T-helper 2 cell treated with Interferon-gamma antibody and Interleukin-4, amounts not matched to agents 5 μg/mL and 100 μg/mL, for 36 hours (primary cell): ENCODE results near the gene CD302.
"Not testable (repeated sequence)": the region's sequence is repeated elsewhere in the genome, so short reads cannot be mapped to it uniquely, and the experiment has no call there.

Experiments used
- DNase-seq: peaks from one replicate; pipeline ENCODE4 v3.0.0; 2021; ENCODE audit warnings: low spot score
- H3K27ac Mint-ChIP-seq: one replicate; pipeline ENCODE4 v1.8.0; 2021; ENCODE audit warnings: mild to moderate bottlenecking, mixed read lengths
- H3K27me3 Mint-ChIP-seq: one replicate; pipeline ENCODE4 v1.8.0; 2021; ENCODE audit warnings: low read depth, mixed read lengths
- H3K36me3 Mint-ChIP-seq: one replicate; pipeline ENCODE4 v1.8.0; 2021; ENCODE audit warnings: low read depth, mixed read lengths
- H3K4me1 Mint-ChIP-seq: one replicate; pipeline ENCODE4 v1.8.0; 2021; ENCODE audit warnings: low read depth, mixed read lengths
- H3K4me3 Mint-ChIP-seq: one replicate; pipeline ENCODE4 v1.8.0; 2022; ENCODE audit warnings: mild to moderate bottlenecking, moderate library complexity, mixed read lengths
- H3K9me3 Mint-ChIP-seq: one replicate; pipeline ENCODE4 v1.8.0; 2021; ENCODE audit warnings: mixed read lengths

The CD302 gene

DNA sequence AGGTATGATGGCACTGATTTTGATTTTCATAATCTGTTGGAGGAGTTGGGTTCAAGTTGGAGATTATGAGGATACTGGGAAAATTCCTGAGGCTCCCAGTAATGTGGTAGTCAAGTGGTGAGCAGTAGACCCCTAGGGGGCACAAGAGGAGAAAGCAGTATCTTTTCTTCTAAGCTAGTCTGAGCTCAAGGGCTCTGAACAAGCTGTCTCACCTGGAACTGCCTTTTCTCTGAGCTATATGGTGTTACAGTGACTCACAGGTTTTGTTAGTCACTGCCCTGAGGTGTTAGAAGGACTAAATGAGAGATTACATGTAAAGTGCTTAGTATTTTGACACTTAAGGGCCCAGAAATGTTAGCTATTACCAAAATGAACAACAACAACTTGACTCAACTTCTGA, 42.2 kb downstream of the CD302 start:
- no peak overlapping the region for H3K4me3 Mint-ChIP-seq
- peaks cover 9% of the 10 kb centered on the region for H3K4me1 Mint-ChIP-seq
- no peak for DNase-seq
- no peaks in the 10 kb centered on the region for H3K27me3 Mint-ChIP-seq
- no peaks in the 10 kb centered on the region for H3K9me3 Mint-ChIP-seq
- H3K36me3 Mint-ChIP-seq: peaks cover 41% of the 10 kb centered on the region
- no peak overlapping the region for H3K27ac Mint-ChIP-seq

- H3K27me3 Mint-ChIP-seq: no peaks in the 10 kb centered on the region
- H3K4me1 Mint-ChIP-seq: peaks cover 9% of the 10 kb centered on the region
- no peak for DNase-seq
- no peak overlapping the region for H3K4me3 Mint-ChIP-seq
- H3K27ac Mint-ChIP-seq: no peak overlapping the region
- H3K36me3 Mint-ChIP-seq: peaks cover 35% of the 10 kb centered on the region
- no peaks in the 10 kb centered on the region for H3K9me3 Mint-ChIP-seq
These were observed 43.0 kb downstream of the CD302 start for GRCh38 chr2:159755014-159755413.

DNA sequence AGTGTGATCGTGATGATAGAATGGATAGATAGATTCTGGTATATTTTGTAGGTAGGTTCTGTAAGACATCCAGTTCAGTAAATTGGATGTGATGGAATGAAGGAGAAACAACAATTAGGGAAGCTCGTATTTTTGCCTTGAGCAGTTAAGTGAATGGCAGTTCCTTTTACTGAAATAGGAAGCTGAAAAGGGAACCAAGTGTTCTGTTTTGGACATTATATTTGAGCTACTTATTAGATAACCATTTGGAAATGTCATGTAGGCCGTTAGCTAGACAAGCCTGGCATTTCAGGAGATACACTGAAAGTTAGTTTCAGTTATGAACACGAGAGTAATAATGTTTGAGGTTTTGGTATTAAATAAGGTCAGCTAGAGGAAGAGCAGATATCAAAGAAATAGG, 44.2 kb downstream of the CD302 start:
- Mint-ChIP-seq H3K27ac (no peak overlapping the region), H3K4me1 (peaks cover 9% of the 10 kb centered on the region), H3K27me3 (no peaks in the 10 kb centered on the region), H3K9me3 (no peaks in the 10 kb centered on the region), H3K36me3 (peaks cover 34% of the 10 kb centered on the region), H3K4me3 (no peak overlapping the region)
- DNase-seq: no peak

GRCh38 chr2:159750873-159751272, 47.1 kb downstream of the CD302 start:
- no peak for DNase-seq
- Mint-ChIP-seq H3K9me3 (no peaks in the 10 kb centered on the region), H3K27me3 (no peaks in the 10 kb centered on the region), H3K4me3 (no peak overlapping the region), H3K36me3 (peaks cover 44% of the 10 kb centered on the region), H3K4me1 (peaks cover 9% of the 10 kb centered on the region), H3K27ac (no peak overlapping the region)

DNA sequence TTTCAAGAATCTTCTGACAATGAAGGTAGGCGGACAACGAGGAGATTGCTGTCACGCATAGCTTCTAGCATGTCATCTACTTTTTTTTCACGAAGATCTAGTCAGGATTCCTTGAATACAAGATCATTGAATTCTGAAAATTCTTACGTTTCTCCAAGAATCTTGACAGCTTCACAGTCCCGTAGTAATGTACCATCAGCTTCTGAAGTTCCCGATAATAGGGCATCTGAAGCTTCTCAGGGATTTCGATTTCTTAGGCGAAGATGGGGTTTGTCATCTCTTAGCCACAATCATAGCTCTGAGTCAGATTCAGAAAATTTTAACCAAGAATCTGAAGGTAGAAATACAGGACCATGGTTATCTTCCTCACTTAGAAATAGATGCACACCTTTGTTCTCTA, 49.9 kb downstream of the CD302 start:
- no peak for DNase-seq
- Mint-ChIP-seq H3K27ac (no peak overlapping the region), H3K4me1 (peaks cover 12% of the 10 kb centered on the region), H3K36me3 (peaks cover 61% of the 10 kb centered on the region), H3K9me3 (no peaks in the 10 kb centered on the region), H3K4me3 (no peak overlapping the region), H3K27me3 (no peaks in the 10 kb centered on the region)

DNA sequence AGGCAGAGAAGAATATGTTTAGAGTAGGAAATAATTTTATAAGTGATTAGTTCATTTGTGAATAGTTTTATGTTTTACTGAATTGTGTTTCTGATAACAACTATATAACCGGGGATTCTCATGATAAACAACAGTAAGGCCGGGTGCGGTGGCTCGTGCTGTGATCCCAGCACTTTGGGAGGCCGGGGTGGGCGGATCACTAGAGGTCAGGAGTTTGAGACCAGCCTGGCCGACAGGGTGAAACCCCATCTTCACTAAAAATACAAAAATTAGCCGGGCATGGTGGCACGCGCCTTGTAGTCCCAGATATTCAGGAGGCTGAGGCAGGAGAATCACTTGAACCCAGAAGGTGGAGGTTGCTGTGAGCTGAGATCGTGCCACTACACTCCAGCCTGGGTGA, 52.8 kb downstream of the CD302 start:
- not testable (repeated sequence) for DNase-seq, H3K9me3 Mint-ChIP-seq, H3K4me3 Mint-ChIP-seq, H3K27me3 Mint-ChIP-seq, H3K4me1 Mint-ChIP-seq, H3K27ac Mint-ChIP-seq
- peaks cover 56% of the 10 kb centered on the region for H3K36me3 Mint-ChIP-seq

DNA sequence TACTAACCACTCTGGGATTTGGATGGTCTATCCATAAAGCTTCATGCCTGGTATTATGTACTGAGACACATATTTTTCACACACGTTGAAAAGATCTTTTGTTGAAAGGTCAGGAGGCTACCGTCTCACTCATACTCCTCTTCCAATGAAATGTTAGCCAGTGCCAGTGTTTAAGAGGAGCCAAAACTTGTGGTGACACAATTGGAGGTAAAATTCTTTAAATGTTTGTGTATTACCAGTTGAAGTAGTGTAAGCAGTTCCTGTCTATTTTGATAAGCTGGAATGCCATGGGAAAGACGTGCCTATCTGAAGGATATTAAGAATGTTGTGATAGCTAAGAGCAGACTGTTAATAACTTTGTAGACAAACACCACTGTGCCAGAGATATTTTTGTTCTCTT, 53.6 kb downstream of the CD302 start:
- no peak overlapping the region for H3K4me3 Mint-ChIP-seq
- DNase-seq: no peak
- no peak overlapping the region for H3K27ac Mint-ChIP-seq
- peaks cover 58% of the 10 kb centered on the region for H3K36me3 Mint-ChIP-seq
- H3K9me3 Mint-ChIP-seq: no peaks in the 10 kb centered on the region
- peaks cover 14% of the 10 kb centered on the region for H3K4me1 Mint-ChIP-seq
- no peaks in the 10 kb centered on the region for H3K27me3 Mint-ChIP-seq

GRCh38 chr2:159742846-159743245, 55.2 kb downstream of the CD302 start:
- Mint-ChIP-seq H3K9me3 (no peaks in the 10 kb centered on the region), H3K4me3 (no peak overlapping the region), H3K4me1 (peaks cover 16% of the 10 kb centered on the region), H3K27me3 (no peaks in the 10 kb centered on the region), H3K27ac (no peak overlapping the region), H3K36me3 (peaks cover 59% of the 10 kb centered on the region)
- no peak for DNase-seq

DNA sequence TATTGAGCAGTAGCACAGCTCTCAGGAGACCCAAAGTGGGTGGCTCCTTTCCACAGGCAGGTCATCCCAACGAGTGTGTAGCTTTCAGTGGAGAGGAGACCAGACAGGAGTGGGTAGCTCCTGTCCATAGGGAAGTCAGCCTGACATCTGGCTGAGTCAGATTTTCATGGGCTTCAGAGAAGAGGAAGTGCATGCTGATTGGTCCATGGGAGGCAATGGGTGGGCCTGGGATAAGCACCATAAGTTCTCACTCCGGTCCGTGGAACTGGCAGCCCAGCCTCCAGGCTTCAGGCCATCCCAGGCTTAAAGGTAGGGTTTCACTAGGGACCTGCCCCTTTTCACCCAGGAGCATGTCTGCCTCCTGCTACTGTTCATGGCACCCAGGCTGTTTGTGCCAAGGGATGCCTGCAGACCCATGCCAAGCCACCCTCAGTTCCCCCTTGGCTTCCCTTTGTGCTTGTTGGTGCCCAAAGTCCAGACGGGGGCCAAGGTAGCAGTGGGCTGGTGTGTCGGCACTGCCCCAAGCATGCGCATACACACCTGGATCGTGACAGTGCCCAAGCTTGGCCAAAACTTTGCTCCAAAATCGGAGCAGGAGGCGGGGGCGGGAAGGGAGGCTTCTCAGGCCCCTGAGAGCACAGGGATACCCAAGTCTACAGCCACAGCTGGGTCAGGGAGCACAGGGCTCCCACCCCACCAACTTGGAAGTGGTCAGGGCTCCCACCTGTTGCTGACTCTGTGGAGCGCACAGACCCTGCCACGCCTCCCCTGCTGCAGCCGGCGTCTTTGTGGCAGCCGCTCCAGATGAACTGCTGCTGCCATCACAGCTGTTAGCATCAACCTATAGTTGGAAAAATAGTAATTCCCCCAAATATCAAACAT, 59.3 kb downstream of the CD302 start:
- H3K4me3 Mint-ChIP-seq: no peak overlapping the region
- peaks cover 3% of the 10 kb centered on the region for H3K9me3 Mint-ChIP-seq
- H3K4me1 Mint-ChIP-seq: peaks cover 25% of the 10 kb centered on the region
- H3K27ac Mint-ChIP-seq: no peak overlapping the region
- no peaks in the 10 kb centered on the region for H3K27me3 Mint-ChIP-seq
- DNase-seq: no peak
- peaks cover 64% of the 10 kb centered on the region for H3K36me3 Mint-ChIP-seq

GRCh38 chr2:159737917-159738296, 60.1 kb downstream of the CD302 start:
- Mint-ChIP-seq H3K27me3 (no peaks in the 10 kb centered on the region), H3K9me3 (peaks cover 3% of the 10 kb centered on the region), H3K4me3 (no peak overlapping the region), H3K4me1 (peaks cover 23% of the 10 kb centered on the region), H3K36me3 (peaks cover 61% of the 10 kb centered on the region), H3K27ac (no peak overlapping the region)
- DNase-seq: no peak

GRCh38 chr2:159737292-159737916, 60.6 kb downstream of the CD302 start:
- peaks cover 59% of the 10 kb centered on the region for H3K36me3 Mint-ChIP-seq
- peaks cover 23% of the 10 kb centered on the region for H3K4me1 Mint-ChIP-seq
- no peak overlapping the region for H3K4me3 Mint-ChIP-seq
- peaks cover 3% of the 10 kb centered on the region for H3K9me3 Mint-ChIP-seq
- no peaks in the 10 kb centered on the region for H3K27me3 Mint-ChIP-seq
- no peak overlapping the region for H3K27ac Mint-ChIP-seq
- no peak for DNase-seq

DNA sequence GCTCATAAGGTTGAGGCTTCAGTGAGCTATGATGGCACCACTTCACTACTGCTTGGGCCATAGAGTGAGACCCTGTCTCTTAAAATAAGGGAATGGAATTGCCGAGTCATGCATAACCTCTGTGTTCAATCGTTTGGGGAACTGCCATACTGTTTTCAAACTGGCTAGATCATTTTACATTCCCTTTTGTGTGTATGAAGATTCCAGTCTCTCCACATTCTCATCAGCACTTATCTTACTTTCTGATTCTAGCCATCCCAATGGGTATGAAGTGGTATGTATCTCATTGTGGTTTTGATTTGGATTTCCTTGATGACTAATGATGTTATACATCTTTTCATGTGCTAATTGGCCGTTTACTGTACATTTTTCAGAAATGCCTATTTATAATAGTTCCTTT, 62.0 kb downstream of the CD302 start:
- no peak overlapping the region for H3K27ac Mint-ChIP-seq
- H3K36me3 Mint-ChIP-seq: peaks cover 54% of the 10 kb centered on the region

GRCh38 chr2:159735648-159736047, 62.4 kb downstream of the CD302 start:
- Mint-ChIP-seq H3K4me3 (no peak overlapping the region), H3K27me3 (no peaks in the 10 kb centered on the region), H3K36me3 (peaks cover 58% of the 10 kb centered on the region), H3K4me1 (peaks cover 18% of the 10 kb centered on the region), H3K9me3 (peaks cover 3% of the 10 kb centered on the region), H3K27ac (peak overlapping the region; percentile 45)
- DNase-seq: no peak

More for the DNA sequence above, 62.0 kb downstream of the CD302 start:
- no peaks in the 10 kb centered on the region for H3K27me3 Mint-ChIP-seq
- peaks cover 18% of the 10 kb centered on the region for H3K4me1 Mint-ChIP-seq
- no peak overlapping the region for H3K4me3 Mint-ChIP-seq
- no peak for DNase-seq
- H3K9me3 Mint-ChIP-seq: peaks cover 3% of the 10 kb centered on the region

- Mint-ChIP-seq H3K4me1 (peaks cover 19% of the 10 kb centered on the region), H3K4me3 (no peak overlapping the region), H3K27ac (no peak overlapping the region), H3K36me3 (peaks cover 65% of the 10 kb centered on the region), H3K27me3 (no peaks in the 10 kb centered on the region), H3K9me3 (peaks cover 18% of the 10 kb centered on the region)
- DNase-seq: no peak
These were observed 69.4 kb downstream of the CD302 start for GRCh38 chr2:159728629-159729028.
